ENCODE data around the gene SQSTM1.

The SQSTM1 gene

GRCh38 chr5:179806250-179807048 is 14.3 kb upstream of the SQSTM1 start, which contains the start of gene MGAT4B:
TSS of gene MGAT4B (minus strand) at chr5:179806866. CDS start at chr5:179806583, 283 bp downstream.
- peak; percentile 48 for DNase-seq (ENCODE audit: low read depth)

GRCh38 chr5:179812135-179812825 is 8.4 kb upstream of the SQSTM1 start:
- DNase-seq (ENCODE audit: low read depth), result no peak

GRCh38 chr5:179812997-179813607 is 7.6 kb upstream of the SQSTM1 start:
- no peak for DNase-seq (ENCODE audit: low read depth)

GRCh38 chr5:179814090-179814489 is 6.6 kb upstream of the SQSTM1 start:
- DNase-seq (ENCODE audit: low read depth), result no peak

- DNase-seq (ENCODE audit: low read depth), result no peak
These were observed 5.0 kb upstream of the SQSTM1 start for GRCh38 chr5:179815491-179816249.

- no peak for DNase-seq (ENCODE audit: low read depth)
These were observed 4.3 kb upstream of the SQSTM1 start for GRCh38 chr5:179816401-179816795.

- no peak for DNase-seq (ENCODE audit: low read depth)
These were observed 3.8 kb upstream of the SQSTM1 start for GRCh38 chr5:179816796-179817469.

GRCh38 chr5:179817470-179817840 is 3.2 kb upstream of the SQSTM1 start:
- no peak for DNase-seq (ENCODE audit: low read depth)

GRCh38 chr5:179817890-179818745 is 2.6 kb upstream of the SQSTM1 start:
- no peak for DNase-seq (ENCODE audit: low read depth)

- DNase-seq (ENCODE audit: low read depth), result peak; percentile 94
These were observed 1.9 kb upstream of the SQSTM1 start for GRCh38 chr5:179818746-179819295.

GRCh38 chr5:179819296-179820126 is 1.2 kb upstream of the SQSTM1 start:
- peak; percentile 39 for DNase-seq (ENCODE audit: low read depth)

- DNase-seq (ENCODE audit: low read depth), result no peak
These were observed 600 bp upstream of the SQSTM1 start for GRCh38 chr5:179820127-179820482.

- DNase-seq (ENCODE audit: low read depth), result peak; percentile 80
These were observed 773 bp downstream of the SQSTM1 start for GRCh38 chr5:179821298-179822058.

GRCh38 chr5:179822059-179822432 is 1.3 kb downstream of the SQSTM1 start:
- no peak for DNase-seq (ENCODE audit: low read depth)

- no peak for DNase-seq (ENCODE audit: low read depth)
These were observed 1.8 kb downstream of the SQSTM1 start for GRCh38 chr5:179822444-179822990.

- no peak for DNase-seq (ENCODE audit: low read depth)
These were observed 3.4 kb downstream of the SQSTM1 start for GRCh38 chr5:179823937-179824744.

GRCh38 chr5:179824745-179825112 is 4.0 kb downstream of the SQSTM1 start:
- no peak for DNase-seq (ENCODE audit: low read depth)
